Measurements from ENCODE around the gene TGFB2.

The TGFB2 gene

DNA sequence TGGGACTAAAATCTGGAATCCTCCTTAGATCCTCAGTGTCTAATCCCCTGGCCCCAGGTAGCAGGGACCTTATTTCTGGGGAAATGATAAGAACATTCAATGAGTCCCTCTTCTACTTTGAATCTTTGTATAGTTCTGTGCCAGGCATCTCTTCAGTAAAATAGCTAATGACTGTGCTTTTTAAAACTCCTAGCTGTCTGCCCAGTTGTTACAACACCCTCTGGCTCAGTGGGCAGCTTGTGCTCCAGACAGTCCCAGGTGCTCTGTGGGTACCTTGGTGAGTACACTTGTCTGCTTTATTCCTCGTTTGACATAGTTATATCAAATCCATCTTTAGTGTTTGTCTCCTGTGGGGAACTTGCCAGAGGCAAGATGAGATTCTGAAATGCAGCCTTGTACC lies 18.0 kb downstream of the TGFB2 start:
- DNase-seq = no peak

GRCh38 chr1:218364028-218364710 lies 19.0 kb downstream of the TGFB2 start:
- no peak for DNase-seq

DNA sequence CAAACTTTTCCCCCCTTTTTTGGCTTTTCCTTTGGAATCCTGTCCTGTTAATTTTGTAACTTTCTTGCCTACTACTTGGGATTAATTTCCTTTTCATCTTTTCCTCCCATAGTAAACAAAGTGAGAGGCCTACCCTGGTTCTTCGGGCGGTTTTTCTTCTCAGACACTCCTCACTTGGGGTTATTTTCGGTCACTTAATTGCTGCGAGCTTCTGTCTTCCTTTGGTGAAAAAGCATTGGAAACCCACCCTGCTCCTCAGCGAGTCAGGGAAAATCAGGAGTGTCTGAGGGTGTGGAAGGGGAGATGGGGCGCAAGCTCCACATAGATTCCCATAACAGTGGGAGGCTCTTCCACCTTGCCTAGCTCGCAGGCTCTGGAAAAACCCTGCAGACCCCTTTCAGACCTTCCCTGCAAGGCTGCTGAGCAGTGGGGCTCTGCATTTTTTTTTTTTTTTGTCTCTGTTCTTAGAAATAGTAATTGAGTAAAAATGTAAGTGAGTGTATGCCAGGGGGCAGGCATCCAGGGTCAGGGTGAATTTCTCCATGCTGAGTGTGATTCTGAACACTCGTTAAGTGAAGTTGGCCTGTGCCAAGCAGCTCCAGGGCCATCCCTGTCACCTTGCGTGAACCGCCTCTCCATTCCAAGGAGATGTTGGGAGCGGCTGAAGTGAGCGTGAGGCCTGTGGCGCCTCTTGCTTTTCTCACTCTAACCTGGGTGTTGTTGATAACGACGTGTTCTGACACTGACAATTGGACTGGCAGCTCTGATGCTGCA lies 20.3 kb downstream of the TGFB2 start:
- DNase-seq = no peak

DNA sequence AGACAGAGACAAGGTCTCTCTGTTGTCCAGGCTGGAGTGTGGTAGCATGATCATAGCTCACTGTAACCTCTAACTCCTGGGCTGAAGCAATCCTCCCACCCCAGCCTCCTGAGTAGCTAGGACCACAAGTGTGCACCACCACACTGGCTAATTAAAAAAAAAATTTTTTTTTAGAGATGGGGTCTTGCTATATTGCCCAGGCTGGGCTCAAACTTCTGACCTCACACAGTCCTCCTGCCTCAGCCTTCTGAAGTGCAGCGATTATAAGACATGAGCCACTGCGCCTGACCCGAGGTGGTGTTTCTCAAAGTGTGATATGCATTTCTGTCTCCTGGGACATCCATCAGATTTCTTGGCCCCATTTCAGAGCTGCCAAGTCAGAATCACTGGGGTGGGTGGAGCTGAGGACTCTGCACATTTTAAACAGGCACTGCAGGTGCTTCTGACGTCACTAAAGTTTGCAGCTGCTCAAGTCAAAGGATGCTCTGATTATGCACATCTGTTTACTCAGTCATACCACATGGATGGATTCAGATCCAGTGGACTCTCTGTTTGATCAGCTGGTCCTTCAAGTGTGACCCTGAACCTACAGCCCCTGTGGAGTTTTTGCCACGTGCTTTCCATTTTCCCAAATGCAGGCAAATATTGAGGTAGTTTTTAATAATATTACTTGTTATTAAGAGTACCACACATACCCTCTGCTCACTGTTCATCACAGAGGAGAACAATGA lies 21.4 kb downstream of the TGFB2 start:
- no peak for DNase-seq

DNA sequence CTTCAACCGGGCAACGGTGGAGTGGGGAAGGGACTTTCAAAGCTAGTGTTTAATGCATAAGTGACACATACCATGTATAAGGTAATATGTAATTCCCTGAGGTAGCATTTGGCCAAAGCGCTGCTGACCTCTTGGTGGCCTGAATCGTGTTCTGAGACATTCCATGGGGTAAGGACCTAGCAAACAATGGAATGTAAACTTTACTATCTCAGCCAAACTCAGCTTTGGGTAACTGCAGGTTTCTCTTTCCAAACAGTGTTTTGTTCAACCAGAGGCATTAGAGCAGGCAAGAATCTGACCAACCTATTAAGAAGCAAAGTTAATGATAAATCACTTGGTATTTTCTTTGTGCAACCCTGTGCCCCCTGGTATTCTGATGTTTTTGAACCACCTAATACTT lies 22.0 kb downstream of the TGFB2 start:
- DNase-seq = no peak

- no peak for DNase-seq
Observed at GRCh38 chr1:218368686-218369085, 23.6 kb downstream of the TGFB2 start.

- no peak for DNase-seq
Observed at GRCh38 chr1:218369688-218370511, 24.8 kb downstream of the TGFB2 start.

- no peak for DNase-seq
Observed at GRCh38 chr1:218371927-218372672, 27.0 kb downstream of the TGFB2 start.

GRCh38 chr1:218374401-218375353 lies 29.5 kb downstream of the TGFB2 start:
- no peak for DNase-seq

DNA sequence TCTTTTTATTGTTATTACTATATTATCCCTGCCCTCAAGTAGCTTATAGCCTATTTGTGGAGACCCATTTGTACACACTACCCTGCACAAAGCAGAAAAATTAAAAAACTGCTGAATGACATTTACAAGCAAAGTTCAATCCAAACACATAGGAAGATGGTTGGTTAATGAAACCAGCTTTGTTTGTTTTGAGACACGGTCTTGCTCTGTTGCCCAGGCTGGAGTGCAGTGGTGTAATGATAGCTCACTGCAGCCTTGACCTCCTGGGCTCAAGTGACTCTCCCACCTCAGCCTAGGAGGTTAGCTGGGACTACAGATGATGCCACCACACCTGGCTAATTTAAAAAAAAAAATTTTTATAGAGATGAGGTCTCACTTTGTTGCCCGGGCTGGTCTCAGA lies 31.6 kb downstream of the TGFB2 start:
- no peak for DNase-seq

DNA sequence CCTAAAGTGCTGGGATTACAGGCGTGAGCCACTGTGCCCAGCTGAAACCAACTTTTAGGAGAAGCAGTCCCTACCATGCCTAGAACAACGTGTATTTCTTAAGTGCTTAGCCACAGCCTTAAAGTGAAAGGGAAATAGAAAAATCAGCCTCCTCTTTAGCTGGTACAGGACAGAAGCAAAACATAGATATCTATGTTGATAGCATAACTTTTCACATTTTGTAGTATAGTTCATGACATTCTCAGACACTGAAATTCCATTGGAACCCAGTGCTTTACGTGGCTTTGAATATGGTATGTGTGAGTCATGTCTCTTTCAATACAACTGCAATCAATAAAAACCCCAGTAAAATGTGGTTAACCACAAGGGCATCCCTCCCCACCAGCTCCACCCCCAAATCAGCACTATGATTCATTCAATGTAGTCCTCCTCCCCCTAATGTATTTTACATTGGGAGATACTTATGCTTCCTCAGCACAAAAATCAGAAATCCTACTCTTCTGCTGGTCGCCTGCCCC lies 32.1 kb downstream of the TGFB2 start:
- no peak for DNase-seq

DNA sequence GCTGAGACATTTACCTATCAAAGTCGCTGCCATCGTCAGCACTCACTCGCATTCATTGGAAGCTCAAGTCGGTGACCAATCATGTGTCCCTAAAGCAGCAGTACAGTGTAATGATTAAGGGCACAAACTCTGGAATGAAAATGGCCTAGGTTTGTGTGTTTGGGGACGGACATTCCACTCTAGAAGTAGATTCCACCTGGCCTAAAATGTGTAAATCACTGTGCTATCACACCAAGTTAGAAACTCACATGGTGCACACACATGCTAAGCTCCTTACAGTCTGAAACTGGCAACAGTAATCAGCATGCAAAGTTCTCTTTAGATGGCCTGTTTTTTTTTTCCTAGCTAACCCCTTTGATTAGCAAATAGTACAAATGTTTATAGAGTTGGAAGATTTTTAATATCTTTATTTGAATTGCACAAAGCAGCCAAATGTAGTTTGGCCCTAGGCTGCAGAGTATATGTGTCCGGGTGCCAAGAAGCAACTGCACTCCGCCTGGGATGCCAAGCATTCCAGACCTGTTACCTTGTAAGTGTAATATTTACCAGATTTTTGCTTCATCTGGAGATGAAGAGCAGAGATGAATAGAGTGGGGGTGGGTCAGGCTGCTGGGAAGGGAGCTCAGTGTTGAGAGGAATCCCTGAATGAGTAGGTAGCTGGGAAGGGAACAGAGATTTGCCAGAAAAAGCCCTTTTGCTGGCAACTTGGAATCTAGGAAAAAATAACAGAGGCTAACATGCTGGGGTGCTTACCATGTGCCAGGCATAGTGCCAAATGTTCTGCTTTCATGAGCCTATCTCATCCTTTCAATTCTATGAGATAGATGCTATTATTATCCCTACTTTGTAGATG lies 35.2 kb downstream of the TGFB2 start:
- DNase-seq = no peak

- DNase-seq = no peak
Observed at GRCh38 chr1:218382261-218382660, 37.1 kb downstream of the TGFB2 start.

DNA sequence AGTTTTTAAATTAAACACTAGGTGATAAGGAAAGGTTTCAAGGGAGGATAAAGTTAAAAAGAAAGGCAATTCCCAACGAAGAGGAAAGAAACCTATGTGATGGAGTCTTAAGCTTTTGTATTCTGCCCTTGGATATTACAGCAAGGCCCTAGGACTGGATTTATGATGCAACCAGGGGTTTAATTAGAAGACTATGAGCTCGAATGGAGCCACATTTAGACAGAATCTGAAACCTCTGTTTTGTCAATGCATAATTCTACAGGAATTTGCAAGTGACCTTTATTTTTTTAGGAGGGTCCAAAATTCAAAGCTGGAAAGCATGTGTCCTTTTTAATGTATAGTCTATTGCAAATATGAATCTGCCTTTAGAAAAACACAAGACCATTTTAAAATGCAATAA lies 37.9 kb downstream of the TGFB2 start:
- no peak for DNase-seq

- DNase-seq = no peak
Observed at GRCh38 chr1:218383681-218384080, 38.5 kb downstream of the TGFB2 start.

DNA sequence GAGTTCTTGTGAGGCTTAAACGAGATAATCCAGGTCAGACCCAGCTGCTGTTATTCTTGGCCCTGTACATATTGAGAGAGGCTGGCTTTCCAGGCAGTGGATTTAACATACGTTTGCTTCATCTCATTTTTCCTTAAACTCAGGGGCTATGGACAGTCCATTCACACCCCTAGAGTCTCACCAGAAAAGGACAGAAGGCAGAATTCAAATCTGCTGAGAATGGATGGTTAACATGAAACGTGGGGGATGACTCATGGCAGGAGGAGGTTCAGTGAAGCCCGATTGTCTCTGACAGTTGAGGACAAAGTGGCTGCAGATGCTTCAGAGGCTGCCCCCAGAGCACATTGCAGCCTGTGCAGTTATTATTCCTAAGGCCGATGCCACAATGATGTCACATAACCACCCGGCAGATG lies 39.5 kb downstream of the TGFB2 start:
- DNase-seq = no peak

GRCh38 chr1:218388591-218388990 lies 43.5 kb downstream of the TGFB2 start:
- no peak for DNase-seq

DNA sequence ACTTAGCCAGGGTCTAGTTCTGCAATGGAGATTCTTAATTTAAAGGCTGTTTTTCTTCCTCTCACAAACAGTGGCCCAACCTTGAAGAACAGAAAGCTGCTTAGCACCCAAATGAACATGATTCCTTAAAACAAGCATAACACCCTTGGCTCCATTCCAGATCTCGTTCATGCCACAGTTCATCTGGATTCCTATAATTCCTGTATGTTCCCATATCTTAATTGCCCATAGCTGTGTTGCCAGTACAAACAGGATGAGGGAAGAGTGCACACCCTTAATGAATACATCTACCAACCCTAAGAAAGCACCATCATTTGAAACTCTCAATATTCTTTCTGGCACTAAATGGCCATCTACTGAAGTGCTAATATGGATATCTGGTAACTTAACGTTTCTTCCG lies 45.5 kb downstream of the TGFB2 start:
- no peak for DNase-seq

GRCh38 chr1:218392780-218393179 lies 47.6 kb downstream of the TGFB2 start:
- no peak for DNase-seq

GRCh38 chr1:218394416-218394815 lies 49.3 kb downstream of the TGFB2 start:
- no peak for DNase-seq
